SK-N-SH (cell line): ENCODE results near the gene FAM78B. TPM values are rescaled to one million over a fixed set of nuclear protein-coding genes. Genes with fewer than 3 reads are reported as not detected.

Experiments used
- CTCF ChIA-PET: fragments of 300-600, 350-600 bp; formaldehyde crosslinking; extraction: SDS; loops from one replicate; lab custom pipeline; 2021; lab: Yijun Ruan, JAX
- POLR2A ChIA-PET: fragments of 350-600 bp; sonication (Branson Sonifier 250); formaldehyde crosslinking; extraction: SDS; loops from one replicate; lab custom pipeline; 2020; ENCODE audit warnings: antibody characterized with exemption, inconsistent platforms; lab: Yijun Ruan, JAX
- DNase-seq: peaks from one replicate; pipeline ENCODE4 v3.0.0; 2012
- H2AFZ ChIP-seq: fragments of 200-600 bp; sonication (generic); 2 replicates; pipeline ENCODE4 v1.8.1; 2016; ENCODE audit warnings: antibody characterized with exemption, mild to moderate bottlenecking, low read depth
- H3F3A ChIP-seq: fragments of 200-600 bp; sonication (generic); replicated peaks from 2 replicates; pipeline ENCODE3; 2016; ENCODE audit warnings: antibody characterized with exemption, mild to moderate bottlenecking; ENCODE audit not compliant: insufficient read depth
- H3K27ac ChIP-seq, 2 experiments: fragments of 200-500 bp in 1 of 2; fragments of 200-600 bp in 1 of 2; sonication (Bioruptor generic) in 1 of 2; sonication (generic), shearing (Covaris generic) in 1 of 2; 2 replicates each; pipeline versions ENCODE4 v1.5.1 to v1.6.1; 2014 to 2016; ENCODE audit warnings: low read depth in 2 of 2, inconsistent platforms in 1 of 2, low read length in 1 of 2, mild to moderate bottlenecking in 1 of 2, mixed read lengths in 1 of 2
- H3K27me3 ChIP-seq: fragments of 200-600 bp; sonication (generic), shearing (Covaris generic); 2 replicates; pipeline ENCODE4 v1.6.1; 2016; ENCODE audit warnings: mixed run types; ENCODE audit not compliant: insufficient read depth
- H3K36me3 ChIP-seq, 2 experiments: fragments of 200-500 bp in 1 of 2; fragments of 200-600 bp in 1 of 2; sonication (Bioruptor generic) in 1 of 2; sonication (generic) in 1 of 2; replicated peaks in 1 of 2; 2 replicates each; pipeline versions ENCODE3 to v1.5.1; 2014 to 2016; ENCODE audit warnings: low read length in 1 of 2, mild to moderate bottlenecking in 1 of 2; ENCODE audit not compliant: insufficient read depth in 2 of 2, control insufficient read depth in 1 of 2
- H3K4me1 ChIP-seq, 2 experiments: fragments of 200-500 bp in 1 of 2; fragments of 200-600 bp in 1 of 2; sonication (Bioruptor generic) in 1 of 2; sonication (generic), shearing (Covaris generic) in 1 of 2; 2 replicates each; pipeline versions ENCODE4 v1.5.1 to v1.6.1; 2014 to 2016; ENCODE audit warnings: low read depth in 1 of 2, low read length in 1 of 2, mixed run types in 1 of 2; ENCODE audit not compliant: insufficient read depth in 2 of 2, control insufficient read depth in 1 of 2
- H3K4me2 ChIP-seq: fragments of 200-600 bp; sonication (generic), shearing (Covaris generic); 2 replicates; pipeline ENCODE4 v1.6.1; 2017; ENCODE audit warnings: mixed run types
- H3K4me3 ChIP-seq, 2 experiments: fragments of 200-500 bp in 1 of 2; fragments of 200-600 bp in 1 of 2; sonication (Bioruptor generic) in 1 of 2; sonication (generic), shearing (Covaris generic) in 1 of 2; 2 replicates each; pipeline versions ENCODE4 v1.5.1 to v1.8.1; 2014 to 2016; ENCODE audit warnings: low read depth in 2 of 2, inconsistent platforms in 1 of 2, low read length in 1 of 2, mild to moderate bottlenecking in 1 of 2, mixed read lengths in 1 of 2, moderate library complexity in 1 of 2
- H3K79me2 ChIP-seq: fragments of 200-600 bp; sonication (generic); 2 replicates; pipeline ENCODE4 v1.8.1; 2017; ENCODE audit warnings: mild to moderate bottlenecking; ENCODE audit not compliant: insufficient read depth
- H3K9ac ChIP-seq: fragments of 200-600 bp; sonication (generic); 2 replicates; pipeline ENCODE4 v1.6.1; 2017; ENCODE audit warnings: mixed run types
- H3K9me2 ChIP-seq: fragments of 200-600 bp; sonication (generic); 2 replicates; pipeline ENCODE4 v1.6.1; 2017; ENCODE audit warnings: mixed run types
- H3K9me3 ChIP-seq: fragments of 200-600 bp; sonication (generic); 2 replicates; pipeline ENCODE4 v1.6.1; 2017; ENCODE audit warnings: mixed run types, mild to moderate bottlenecking, moderate library complexity
- H4K20me1 ChIP-seq: fragments of 200-600 bp; sonication (generic); 2 replicates; pipeline ENCODE4 v1.6.1; 2017; ENCODE audit warnings: mild to moderate bottlenecking, mixed run types; ENCODE audit not compliant: insufficient read depth
- CHD2 ChIP-seq: fragments of 150-350 bp; IDR thresholded peaks from 2 replicates; pipeline ENCODE4 v1.6.1; 2018; ENCODE audit warnings: low read length; ENCODE audit not compliant: partially characterized antibody
- EP300 ChIP-seq, 2 experiments: IDR thresholded peaks; 2 replicates each; pipeline versions ENCODE4 v1.4.0 to v1.6.1; 2012; ENCODE audit warnings: borderline replicate concordance in 1 of 2, low read depth in 1 of 2, low read length in 1 of 2
- EZH2phosphoT487 ChIP-seq: fragments of 200-600 bp; sonication (generic); IDR thresholded peaks from 2 replicates; pipeline ENCODE4 v1.6.1; 2017; ENCODE audit warnings: low read depth, mixed run types, mild to moderate bottlenecking, antibody characterized with exemption, moderate library complexity, borderline replicate concordance
- FOSL2 ChIP-seq: IDR thresholded peaks from 2 replicates; pipeline ENCODE4 v1.4.0; 2012; ENCODE audit warnings: low read depth, mild to moderate bottlenecking, moderate library complexity, borderline replicate concordance
- FOXM1 ChIP-seq: IDR thresholded peaks from 2 replicates; pipeline ENCODE4 v1.4.0; 2012; ENCODE audit warnings: low read depth, mild to moderate bottlenecking
- GABPA ChIP-seq: IDR thresholded peaks from 2 replicates; pipeline ENCODE4 v1.4.0; 2012; ENCODE audit warnings: low read depth, mild to moderate bottlenecking
- JUND ChIP-seq: IDR thresholded peaks from 2 replicates; pipeline ENCODE4 v1.4.0; 2012
- RCOR1 ChIP-seq: fragments of 150-350 bp; IDR thresholded peaks from 2 replicates; pipeline ENCODE4 v1.6.1; 2017; ENCODE audit warnings: antibody characterized with exemption, low read length
- SIN3A ChIP-seq: IDR thresholded peaks from 2 replicates; pipeline ENCODE4 v1.6.1; 2012; ENCODE audit warnings: low read depth, mild to moderate bottlenecking, low read length, moderate library complexity, borderline replicate concordance
- TAF1 ChIP-seq: IDR thresholded peaks from 2 replicates; pipeline ENCODE4 v1.6.1; 2012; ENCODE audit warnings: low read depth, mild to moderate bottlenecking, low read length, moderate library complexity, borderline replicate concordance
- TEAD4 ChIP-seq: IDR thresholded peaks from 2 replicates; pipeline ENCODE4 v1.4.0; 2012; ENCODE audit warnings: mild to moderate bottlenecking, borderline replicate concordance; ENCODE audit not compliant: insufficient read depth
- WGBS: methylation state at CpG from one replicate; pipeline ENCODE4 v1.1.6; 2017; ENCODE audit warnings: low lambda C conversion rate; 5-methylcytosine and 5-hydroxymethylcytosine counted together
- polyA plus RNA-seq, 3 experiments: library from polyadenylated mRNA; depleted of rRNA; stranded (reverse); fragments of >200 nt; gene quantifications; 2 replicates each; pipeline ENCODE4 v1.2.3, GENCODE V29; 2012
- TF ChIP-seq, protein P1 (sequence below): IDR thresholded peaks from 2 replicates; pipeline ENCODE4; 2012
- TF ChIP-seq, protein P2 (sequence below): IDR thresholded peaks from 2 replicates; pipeline ENCODE4 v1.4.0; 2012; ENCODE audit warnings: low read depth, borderline replicate concordance
- TF ChIP-seq, protein P3 (sequence below): fragments of 150-350 bp; IDR thresholded peaks from 2 replicates; pipeline ENCODE4 v1.6.1; 2016; ENCODE audit warnings: mild to moderate bottlenecking, low read depth, low read length
- TF ChIP-seq, protein P4 (sequence below): IDR thresholded peaks from 2 replicates; pipeline ENCODE4 v1.4.0; 2012; ENCODE audit warnings: low read depth, borderline replicate concordance

FAM78B gene
- polyA plus RNA-seq, 1 of the 3 experiments (the other 2 are of a cell fraction): 0.36 TPM

DNA sequence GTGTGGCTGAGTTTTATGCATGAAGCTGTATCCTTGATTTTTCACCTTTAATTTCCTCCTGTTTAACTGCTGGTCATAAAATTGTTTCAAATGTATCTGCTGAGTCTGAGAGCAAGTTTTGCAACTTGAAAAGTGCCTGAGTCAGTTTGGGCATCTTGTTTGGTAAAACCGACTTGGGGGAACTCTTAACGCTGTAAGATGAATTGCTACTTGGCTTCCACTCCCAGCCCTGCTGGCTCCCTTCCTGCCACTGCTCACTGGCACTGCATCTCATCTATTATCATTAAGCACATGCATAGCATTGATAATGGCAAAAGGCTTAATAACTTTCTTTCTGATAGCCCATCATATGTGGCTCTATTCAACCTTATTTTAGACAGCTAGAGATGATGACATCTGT is 35.7 kb upstream of the FAM78B start:
- ChIA-PET CTCF (no interaction called here), POLR2A (no interaction called here)
- no peak overlapping the region for H3K4me3 ChIP-seq
- H3K4me1 ChIP-seq: no peaks in the 10 kb centered on the region
- H3K9me2 ChIP-seq: no peaks in the 10 kb centered on the region
- H3K9me3 ChIP-seq: no peaks in the 10 kb centered on the region; the same call in 1 of the 2 replicates
- H3K79me2 ChIP-seq: no peaks in the 10 kb centered on the region
- no peaks in the 10 kb centered on the region for H3F3A ChIP-seq
- TF ChIP-seq, protein P1, sequence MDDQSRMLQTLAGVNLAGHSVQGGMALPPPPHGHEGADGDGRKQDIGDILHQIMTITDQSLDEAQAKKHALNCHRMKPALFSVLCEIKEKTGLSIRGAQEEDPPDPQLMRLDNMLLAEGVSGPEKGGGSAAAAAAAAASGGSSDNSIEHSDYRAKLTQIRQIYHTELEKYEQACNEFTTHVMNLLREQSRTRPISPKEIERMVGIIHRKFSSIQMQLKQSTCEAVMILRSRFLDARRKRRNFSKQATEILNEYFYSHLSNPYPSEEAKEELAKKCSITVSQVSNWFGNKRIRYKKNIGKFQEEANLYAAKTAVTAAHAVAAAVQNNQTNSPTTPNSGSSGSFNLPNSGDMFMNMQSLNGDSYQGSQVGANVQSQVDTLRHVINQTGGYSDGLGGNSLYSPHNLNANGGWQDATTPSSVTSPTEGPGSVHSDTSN: no peak
- no peak for TF ChIP-seq EP300 (IDR thresholded peaks at IDR 0.05; ENCODE audit: borderline replicate concordance in 1 of 2, low read depth in 1 of 2, low read length in 1 of 2)
- TF ChIP-seq, all 33 proteins: peak for 0
- Histone ChIP-seq H3K9ac (no peak overlapping the region), H2AFZ (no peak overlapping the region), H3K4me2 (no peak overlapping the region), H3K27me3 (no peaks in the 10 kb centered on the region), H3K36me3 (no peaks in the 10 kb centered on the region), H3K27ac (no peak overlapping the region), H4K20me1 (no peaks in the 10 kb centered on the region)
- 15% methylated on average over 2 of the region's 2 CpGs for WGBS
- DNase-seq: no peak

DNA sequence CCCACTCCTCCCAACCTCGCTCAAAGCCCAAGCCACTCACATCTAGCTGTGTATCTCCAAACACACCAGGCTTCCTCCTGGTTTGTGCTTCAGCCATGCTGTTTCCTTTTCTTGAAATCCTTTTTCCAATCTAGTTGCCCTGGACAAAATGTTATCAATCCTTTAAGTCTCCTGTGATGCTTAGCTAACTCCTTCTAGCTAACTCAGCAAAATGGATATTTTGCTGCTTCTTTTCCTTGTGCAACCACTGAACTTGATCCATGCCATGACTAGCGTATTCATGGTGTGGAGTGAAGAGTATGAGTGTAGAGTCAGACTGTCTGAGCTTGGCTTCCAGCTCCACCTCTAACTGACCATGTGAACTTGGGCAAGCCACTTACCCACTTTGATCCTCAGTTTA is 33.9 kb upstream of the FAM78B start:
- POLR2A ChIA-PET: no interaction called here
- Histone ChIP-seq H3K27ac (no peak overlapping the region), H3K4me1 (no peaks in the 10 kb centered on the region), H4K20me1 (no peaks in the 10 kb centered on the region), H3K36me3 (no peaks in the 10 kb centered on the region), H3F3A (no peaks in the 10 kb centered on the region), H3K4me2 (no peak overlapping the region), H3K4me3 (no peak overlapping the region; a peak in 1 of 4 replicates), H3K79me2 (no peaks in the 10 kb centered on the region), H3K9ac (no peak overlapping the region), H3K27me3 (no peaks in the 10 kb centered on the region), H3K9me2 (no peaks in the 10 kb centered on the region), H2AFZ (no peak overlapping the region), H3K9me3 (no peaks in the 10 kb centered on the region)
- TF ChIP-seq EZH2phosphoT487: no peak
- TF ChIP-seq, protein P2, sequence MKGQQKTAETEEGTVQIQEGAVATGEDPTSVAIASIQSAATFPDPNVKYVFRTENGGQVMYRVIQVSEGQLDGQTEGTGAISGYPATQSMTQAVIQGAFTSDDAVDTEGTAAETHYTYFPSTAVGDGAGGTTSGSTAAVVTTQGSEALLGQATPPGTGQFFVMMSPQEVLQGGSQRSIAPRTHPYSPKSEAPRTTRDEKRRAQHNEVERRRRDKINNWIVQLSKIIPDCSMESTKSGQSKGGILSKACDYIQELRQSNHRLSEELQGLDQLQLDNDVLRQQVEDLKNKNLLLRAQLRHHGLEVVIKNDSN: no peak
- TF ChIP-seq SIN3A: no peak
- TF ChIP-seq, protein P3, sequence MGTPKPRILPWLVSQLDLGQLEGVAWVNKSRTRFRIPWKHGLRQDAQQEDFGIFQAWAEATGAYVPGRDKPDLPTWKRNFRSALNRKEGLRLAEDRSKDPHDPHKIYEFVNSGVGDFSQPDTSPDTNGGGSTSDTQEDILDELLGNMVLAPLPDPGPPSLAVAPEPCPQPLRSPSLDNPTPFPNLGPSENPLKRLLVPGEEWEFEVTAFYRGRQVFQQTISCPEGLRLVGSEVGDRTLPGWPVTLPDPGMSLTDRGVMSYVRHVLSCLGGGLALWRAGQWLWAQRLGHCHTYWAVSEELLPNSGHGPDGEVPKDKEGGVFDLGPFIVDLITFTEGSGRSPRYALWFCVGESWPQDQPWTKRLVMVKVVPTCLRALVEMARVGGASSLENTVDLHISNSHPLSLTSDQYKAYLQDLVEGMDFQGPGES: no peak
- TF ChIP-seq JUND: no peak
- CTCF ChIA-PET: interaction anchor here (0.6 kb wide), 1 partner anchor 20 kb away, joined by 3 read pairs; no protein-coding TSS in a partner anchor
- 0% methylated on average over 2 of the region's 2 CpGs for WGBS
- no peak for DNase-seq

DNA sequence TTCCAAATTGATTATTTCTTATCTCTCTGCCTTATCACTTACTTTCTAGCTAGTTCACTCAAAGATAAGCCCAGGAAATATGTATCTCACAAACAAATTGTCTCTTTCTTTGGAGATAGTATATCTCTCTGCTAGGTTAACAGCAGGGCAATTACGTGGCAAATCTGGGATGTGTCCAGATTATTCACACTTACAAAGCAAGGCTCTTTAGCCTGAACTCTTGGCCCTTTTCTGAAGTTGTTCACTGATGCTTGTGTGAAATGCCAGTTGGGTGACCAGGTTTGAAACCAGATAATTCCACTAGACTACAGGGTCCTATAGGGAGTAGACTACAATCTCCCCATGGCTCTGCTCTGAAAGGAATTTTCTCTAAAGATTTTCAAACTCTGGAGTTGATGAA is 30.8 kb upstream of the FAM78B start:
- Histone ChIP-seq H3K79me2 (no peaks in the 10 kb centered on the region), H3F3A (no peaks in the 10 kb centered on the region), H3K27me3 (no peaks in the 10 kb centered on the region), H3K9me3 (no peaks in the 10 kb centered on the region), H4K20me1 (no peaks in the 10 kb centered on the region), H2AFZ (no peak overlapping the region), H3K4me1 (no peaks in the 10 kb centered on the region), H3K27ac (no peak overlapping the region), H3K36me3 (no peaks in the 10 kb centered on the region), H3K4me2 (no peak overlapping the region), H3K4me3 (no peak overlapping the region), H3K9me2 (no peaks in the 10 kb centered on the region), H3K9ac (no peak overlapping the region)
- no peak for DNase-seq
- ChIA-PET CTCF (no interaction called here), POLR2A (no interaction called here)
- 0% methylated on average over 1 of the region's 1 CpG for whole genome bisulfite sequencing
- TF ChIP-seq CHD2: no peak
- TF ChIP-seq SIN3A: no peak
- TF ChIP-seq, protein P4, sequence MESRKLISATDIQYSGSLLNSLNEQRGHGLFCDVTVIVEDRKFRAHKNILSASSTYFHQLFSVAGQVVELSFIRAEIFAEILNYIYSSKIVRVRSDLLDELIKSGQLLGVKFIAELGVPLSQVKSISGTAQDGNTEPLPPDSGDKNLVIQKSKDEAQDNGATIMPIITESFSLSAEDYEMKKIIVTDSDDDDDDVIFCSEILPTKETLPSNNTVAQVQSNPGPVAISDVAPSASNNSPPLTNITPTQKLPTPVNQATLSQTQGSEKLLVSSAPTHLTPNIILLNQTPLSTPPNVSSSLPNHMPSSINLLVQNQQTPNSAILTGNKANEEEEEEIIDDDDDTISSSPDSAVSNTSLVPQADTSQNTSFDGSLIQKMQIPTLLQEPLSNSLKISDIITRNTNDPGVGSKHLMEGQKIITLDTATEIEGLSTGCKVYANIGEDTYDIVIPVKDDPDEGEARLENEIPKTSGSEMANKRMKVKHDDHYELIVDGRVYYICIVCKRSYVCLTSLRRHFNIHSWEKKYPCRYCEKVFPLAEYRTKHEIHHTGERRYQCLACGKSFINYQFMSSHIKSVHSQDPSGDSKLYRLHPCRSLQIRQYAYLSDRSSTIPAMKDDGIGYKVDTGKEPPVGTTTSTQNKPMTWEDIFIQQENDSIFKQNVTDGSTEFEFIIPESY: no peak
- no peak for TF ChIP-seq RCOR1
- TF ChIP-seq TEAD4: no peak
- TF ChIP-seq TAF1: no peak
- TF ChIP-seq GABPA: no peak
- no peak for TF ChIP-seq FOSL2
- TF ChIP-seq FOXM1: no peak
